HepG2 (cell line): ENCODE results near the gene SFPQ. TPM values are rescaled to one million over a fixed set of nuclear protein-coding genes. Genes with fewer than 3 reads are reported as not detected.

Experiments used
- ATF7 ChIP-seq, 2 experiments: fragments of 450-650 bp in 1 of 2; sonication (generic) in 1 of 2; formaldehyde crosslinking in 1 of 2; IDR thresholded peaks; 2 replicates each; pipeline versions ENCODE4 v1.4.0 to v1.6.1; 2016 to 2020; ENCODE audit warnings: antibody characterized with exemption in 1 of 2, mild to moderate bottlenecking in 1 of 2, missing genetic modification reagents in 1 of 2
- CCDC6 ChIP-seq: sonication (generic); formaldehyde crosslinking; IDR thresholded peaks from 2 replicates; pipeline ENCODE4 v1.8.1; 2022; ENCODE audit warnings: mild to moderate bottlenecking, missing genetic modification reagents, moderate library complexity
- FOXP1 ChIP-seq, 2 experiments: fragments of 450-650 bp in 1 of 2; IDR thresholded peaks; 2 replicates each; pipeline ENCODE4 v1.6.1; 2017 to 2018; ENCODE audit warnings: antibody characterized with exemption in 1 of 2
- HIVEP1 ChIP-seq: sonication (generic); formaldehyde crosslinking; IDR thresholded peaks from 2 replicates; pipeline ENCODE4 v1.4.0; 2020; ENCODE audit warnings: mild to moderate bottlenecking, missing genetic modification reagents
- KLF6 ChIP-seq: IDR thresholded peaks from 2 replicates; pipeline ENCODE4 v1.8.0; 2016; ENCODE audit warnings: missing biosample characterization, missing genetic modification reagents
- MAFK ChIP-seq, 2 experiments: IDR thresholded peaks in 1 of 2; conservative IDR thresholded peaks in 1 of 2; 2 replicates each; pipeline ENCODE4 v1.6.1; 2011; ENCODE audit warnings: improper control_type of control experiment in 2 of 2, low read length in 2 of 2
- MTERF4 ChIP-seq: sonication (generic); formaldehyde crosslinking; IDR thresholded peaks from 2 replicates; pipeline ENCODE4 v1.8.0; 2023; ENCODE audit warnings: mild to moderate bottlenecking, missing genetic modification reagents
- NBN ChIP-seq: fragments of 450-650 bp; conservative IDR thresholded peaks from 2 replicates; pipeline ENCODE4 v1.6.1; 2017
- NCOA2 ChIP-seq: sonication (generic); formaldehyde crosslinking; IDR thresholded peaks from 2 replicates; pipeline ENCODE4 v1.8.0; 2022; ENCODE audit warnings: inconsistent platforms
- POLR2G ChIP-seq: fragments of 200-400 bp; formaldehyde crosslinking; IDR thresholded peaks from 2 replicates; pipeline ENCODE4 v1.6.1; 2018; ENCODE audit warnings: mild to moderate bottlenecking, low read depth, low read length, moderate library complexity
- RXRB ChIP-seq: IDR thresholded peaks from 2 replicates; pipeline ENCODE4 v1.6.1; 2016; ENCODE audit warnings: borderline replicate concordance, missing genetic modification reagents, missing compliant biosample characterization
- SALL2 ChIP-seq: sonication (generic); formaldehyde crosslinking; IDR thresholded peaks from 2 replicates; pipeline ENCODE4 v1.8.1; 2023; ENCODE audit warnings: mild to moderate bottlenecking, missing genetic modification reagents, inconsistent platforms
- ZFP90 ChIP-seq: sonication (generic); formaldehyde crosslinking; IDR thresholded peaks from 2 replicates; pipeline ENCODE4 v1.8.0; 2022; ENCODE audit warnings: missing genetic modification reagents, mild to moderate bottlenecking, inconsistent platforms, borderline replicate concordance
- ZFY ChIP-seq: sonication (generic); formaldehyde crosslinking; IDR thresholded peaks from 2 replicates; pipeline ENCODE4 v1.4.0; 2020; ENCODE audit warnings: missing genetic modification reagents
- ZMYM2 ChIP-seq: sonication (generic); formaldehyde crosslinking; IDR thresholded peaks from 2 replicates; pipeline ENCODE4 v1.8.0; 2022; ENCODE audit warnings: mild to moderate bottlenecking, missing genetic modification reagents
- ZNF362 ChIP-seq: sonication (generic); formaldehyde crosslinking; IDR thresholded peaks from 2 replicates; pipeline ENCODE4 v1.4.0; 2020; ENCODE audit warnings: missing genetic modification reagents, mild to moderate bottlenecking, borderline replicate concordance
- ZNF629 ChIP-seq: sonication (generic); formaldehyde crosslinking; conservative IDR thresholded peaks from 2 replicates; pipeline ENCODE4 v1.5.0; 2020; ENCODE audit warnings: missing genetic modification reagents
- ZNF652 ChIP-seq: IDR thresholded peaks from 2 replicates; pipeline ENCODE4 v1.6.1; 2016; ENCODE audit warnings: low read depth, borderline replicate concordance
- ZNF678 ChIP-seq: sonication (generic); formaldehyde crosslinking; IDR thresholded peaks from 2 replicates; pipeline ENCODE4 v1.4.0; 2020; ENCODE audit warnings: mild to moderate bottlenecking, missing genetic modification reagents
- ZNF768 ChIP-seq: sonication (generic); formaldehyde crosslinking; IDR thresholded peaks from 2 replicates; pipeline ENCODE4 v1.4.0; 2020; ENCODE audit warnings: missing genetic modification reagents
- ZNF792 ChIP-seq: IDR thresholded peaks from 2 replicates; pipeline ENCODE4 v1.6.1; 2016
- polyA plus RNA-seq, 8 experiments: library from polyadenylated mRNA; depleted of rRNA in 3 of 8; stranded (reverse) in 7 of 8; unstranded in 1 of 8; fragments of >200 nt; fragmentation: Illumina TruSeq in 4 of 8; extraction: Trizol in 4 of 8; gene quantifications; 2 replicates each; pipeline versions ENCODE4 v1.2.1 to v1.2.3, GENCODE V29; 2011 to 2016; ENCODE audit warnings: low read depth in 4 of 8, missing spikeins in 1 of 8, mixed read lengths in 1 of 8; ENCODE audit not compliant: insufficient read depth in 1 of 8
- total RNA-seq, 5 experiments: library from RNA; depleted of rRNA; stranded (reverse); fragments of >200 nt; fragmentation: Illumina TruSeq; extraction: Trizol; gene quantifications; 2 replicates each; pipeline ENCODE4 v1.2.3, GENCODE V29; 2016; ENCODE audit warnings: low read depth in 1 of 5
- TF ChIP-seq, protein P1 (sequence below): sonication (generic); formaldehyde crosslinking; IDR thresholded peaks from 2 replicates; pipeline ENCODE4 v1.4.0; 2020; ENCODE audit warnings: missing genetic modification reagents

The SFPQ gene
- total and polyA plus RNA-seq, 2 of the 13 experiments (the other 11 are each of a cell fraction or from before 2014, with no cell fraction given) = 101 to 292 TPM

- TF ChIP-seq ZNF362 (CRISPR knock-in tag) = peak; percentile 75; the same call in 1 of the 2 replicates
- TF ChIP-seq ZNF629 (CRISPR knock-in tag) = no peak
- no peak for TF ChIP-seq ATF7 (IDR thresholded peaks at IDR 0.05)
- no peak for TF ChIP-seq ATF7 (CRISPR knock-in tag; IDR thresholded peaks at IDR 0.05)
- TF ChIP-seq ZFY (CRISPR knock-in tag) = peak; percentile 26; the same call in 1 of the 2 replicates
- no peak for TF ChIP-seq CCDC6 (CRISPR knock-in tag)
- TF ChIP-seq ZFP90 (CRISPR knock-in tag) = 0 out of 2 replicates have a peak, but pooled peaks have one; percentile 44
- no peak for TF ChIP-seq ZNF678 (CRISPR knock-in tag)
- no peak for TF ChIP-seq ZNF792 (CRISPR knock-in tag)
- no peak for TF ChIP-seq ZMYM2 (CRISPR knock-in tag)
- 0 out of 2 replicates have a peak, but pooled peaks have one; percentile 24 for TF ChIP-seq SALL2 (CRISPR knock-in tag)
- no peak for TF ChIP-seq ZNF652
- no peak for TF ChIP-seq MTERF4 (CRISPR knock-in tag)
- TF ChIP-seq, protein P1, sequence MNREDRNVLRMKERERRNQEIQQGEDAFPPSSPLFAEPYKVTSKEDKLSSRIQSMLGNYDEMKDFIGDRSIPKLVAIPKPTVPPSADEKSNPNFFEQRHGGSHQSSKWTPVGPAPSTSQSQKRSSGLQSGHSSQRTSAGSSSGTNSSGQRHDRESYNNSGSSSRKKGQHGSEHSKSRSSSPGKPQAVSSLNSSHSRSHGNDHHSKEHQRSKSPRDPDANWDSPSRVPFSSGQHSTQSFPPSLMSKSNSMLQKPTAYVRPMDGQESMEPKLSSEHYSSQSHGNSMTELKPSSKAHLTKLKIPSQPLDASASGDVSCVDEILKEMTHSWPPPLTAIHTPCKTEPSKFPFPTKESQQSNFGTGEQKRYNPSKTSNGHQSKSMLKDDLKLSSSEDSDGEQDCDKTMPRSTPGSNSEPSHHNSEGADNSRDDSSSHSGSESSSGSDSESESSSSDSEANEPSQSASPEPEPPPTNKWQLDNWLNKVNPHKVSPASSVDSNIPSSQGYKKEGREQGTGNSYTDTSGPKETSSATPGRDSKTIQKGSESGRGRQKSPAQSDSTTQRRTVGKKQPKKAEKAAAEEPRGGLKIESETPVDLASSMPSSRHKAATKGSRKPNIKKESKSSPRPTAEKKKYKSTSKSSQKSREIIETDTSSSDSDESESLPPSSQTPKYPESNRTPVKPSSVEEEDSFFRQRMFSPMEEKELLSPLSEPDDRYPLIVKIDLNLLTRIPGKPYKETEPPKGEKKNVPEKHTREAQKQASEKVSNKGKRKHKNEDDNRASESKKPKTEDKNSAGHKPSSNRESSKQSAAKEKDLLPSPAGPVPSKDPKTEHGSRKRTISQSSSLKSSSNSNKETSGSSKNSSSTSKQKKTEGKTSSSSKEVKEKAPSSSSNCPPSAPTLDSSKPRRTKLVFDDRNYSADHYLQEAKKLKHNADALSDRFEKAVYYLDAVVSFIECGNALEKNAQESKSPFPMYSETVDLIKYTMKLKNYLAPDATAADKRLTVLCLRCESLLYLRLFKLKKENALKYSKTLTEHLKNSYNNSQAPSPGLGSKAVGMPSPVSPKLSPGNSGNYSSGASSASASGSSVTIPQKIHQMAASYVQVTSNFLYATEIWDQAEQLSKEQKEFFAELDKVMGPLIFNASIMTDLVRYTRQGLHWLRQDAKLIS (CRISPR knock-in tag) = no peak
- no peak for TF ChIP-seq HIVEP1
- no peak for TF ChIP-seq ZNF768 (CRISPR knock-in tag)
- TF ChIP-seq POLR2G = peak; percentile 51; the same call in 1 of the 2 replicates
- no peak for TF ChIP-seq MAFK (conservative IDR thresholded peaks at IDR 0.05 in 1 of 2, IDR thresholded peaks at IDR 0.05 in 1 of 2; ENCODE audit: low read length in 2 of 2)
- no peak for TF ChIP-seq FOXP1 (IDR thresholded peaks at IDR 0.05)
- TF ChIP-seq FOXP1 (CRISPR knock-in tag; IDR thresholded peaks at IDR 0.05) = no peak
- TF ChIP-seq NBN = no peak
- no peak for TF ChIP-seq RXRB (CRISPR knock-in tag)
- TF ChIP-seq NCOA2 = peak; percentile 34; the same call in 1 of the 2 replicates
- TF ChIP-seq KLF6 (CRISPR knock-in tag) = no peak
Measured at GRCh38 chr1:35188578-35189392, 4.2 kb downstream of the SFPQ start (continued).
